Frontal cortex (tissue), 1 donor: ENCODE data around the gene SH2D3C. TPM values are rescaled to one million over a fixed set of nuclear protein-coding genes. Genes with fewer than 3 reads are reported as not detected.

Source experiments
- total RNA-seq: library from RNA; depleted of rRNA; stranded (reverse); fragments of >200 nt; gene quantifications from one replicate; pipeline ENCODE4 v1.2.3, GENCODE V29; 2014

Gene SH2D3C
- total RNA-seq, 1 donor from 2014 or later = 6.1 TPM

Other genes starting within 250 kb of the SH2D3C start
- gene STXBP1, start 166.4 kb downstream of the SH2D3C start, total RNA-seq = 63.2 TPM
- gene CFAP157, start 71.7 kb downstream of the SH2D3C start, total RNA-seq = not detected
- 6.9 TPM for gene PTRH1, start 63.0 kb downstream of the SH2D3C start, total RNA-seq
- gene TTC16, start 62.6 kb downstream of the SH2D3C start, total RNA-seq = not detected
- 7.3 TPM for gene TOR2A, start 43.4 kb downstream of the SH2D3C start, total RNA-seq
- gene CDK9, start 7.4 kb upstream of the SH2D3C start, total RNA-seq = 40.4 TPM
- 18.3 TPM for gene FPGS, start 24.2 kb upstream of the SH2D3C start, total RNA-seq
- gene ENG, start 76.0 kb upstream of the SH2D3C start, total RNA-seq = 0.82 TPM
- 25.7 TPM for gene AK1, start 99.0 kb upstream of the SH2D3C start, total RNA-seq
- gene ST6GALNAC6, start 120.9 kb upstream of the SH2D3C start, total RNA-seq = 28.5 TPM
- gene ST6GALNAC4, start 138.4 kb upstream of the SH2D3C start, total RNA-seq = 6.5 TPM
- 6.1 TPM for gene PIP5KL1, start 152.1 kb upstream of the SH2D3C start, total RNA-seq
- 11.4 TPM for gene DPM2, start 159.2 kb upstream of the SH2D3C start, total RNA-seq
- 5.7 TPM for gene EEIG1, start 202.3 kb upstream of the SH2D3C start, total RNA-seq